Left renal pelvis (tissue), 4 donors: Measurements from ENCODE around the gene MACIR. TPM values are rescaled to one million over a fixed set of nuclear protein-coding genes. Genes with fewer than 3 reads are reported as not detected.
"Not testable (repeated sequence)": the region's sequence is repeated elsewhere in the genome, so short reads cannot be mapped to it uniquely, and the experiment has no call there.

Source experiments
- DNase-seq, 4 donors: peaks; one replicate each; pipeline ENCODE4 v3.0.0-alpha.2; 2013; ENCODE audit warnings: low read depth in 4 of 4, low spot score in 3 of 4
- polyA plus RNA-seq, 4 donors: library from polyadenylated mRNA; unstranded; fragments of 120-200 nt; gene quantifications; one replicate each; pipeline ENCODE4 v1.2.1, GENCODE V29; 2013; ENCODE audit not compliant: insufficient read length in 4 of 4

The MACIR gene
- 10 to 100 TPM in 3 of 4 donors, 1 to 10 TPM in 1; 8.6 to 26.7 (median 20.7) TPM for polyA plus RNA-seq

- peak; percentile 90 to 94 (median 91) for DNase-seq
Measured at GRCh38 chr5:103258368-103258956, at the start of gene MACIR. Gene MACIR (plus strand): TSS chr5:103258763. CDS start chr5:103275920, 17,157 bp downstream.

- DNase-seq: no peak
Measured at GRCh38 chr5:103209065-103209464, 49.5 kb upstream of the MACIR start.

GRCh38 chr5:103210952-103211351 is 47.6 kb upstream of the MACIR start:
- DNase-seq: no peak

- DNase-seq: no peak
Measured at GRCh38 chr5:103211576-103212561, 46.7 kb upstream of the MACIR start.

GRCh38 chr5:103216137-103216536 is 42.4 kb upstream of the MACIR start:
- DNase-seq: no peak

GRCh38 chr5:103216697-103217096 is 41.9 kb upstream of the MACIR start:
- DNase-seq: no peak

GRCh38 chr5:103217101-103217500 is 41.5 kb upstream of the MACIR start:
- no peak for DNase-seq

- no peak for DNase-seq
Measured at GRCh38 chr5:103218164-103218563, 40.4 kb upstream of the MACIR start.

GRCh38 chr5:103219074-103219473 is 39.5 kb upstream of the MACIR start:
- DNase-seq: not testable (repeated sequence)

GRCh38 chr5:103223031-103223955 is 35.3 kb upstream of the MACIR start:
- no peak for DNase-seq

GRCh38 chr5:103224118-103224893 is 34.3 kb upstream of the MACIR start:
- no peak for DNase-seq

- DNase-seq: no peak
Measured at GRCh38 chr5:103224894-103225246, 33.7 kb upstream of the MACIR start.

GRCh38 chr5:103228061-103228460 is 30.5 kb upstream of the MACIR start:
- DNase-seq: no peak

- no peak for DNase-seq
Measured at GRCh38 chr5:103228588-103228987, 30.0 kb upstream of the MACIR start.

- no peak for DNase-seq
Measured at GRCh38 chr5:103232393-103232999, 26.1 kb upstream of the MACIR start.

- DNase-seq: no peak
Measured at GRCh38 chr5:103234239-103234975, 24.2 kb upstream of the MACIR start.

GRCh38 chr5:103235891-103236290 is 22.7 kb upstream of the MACIR start:
- DNase-seq: no peak

GRCh38 chr5:103237778-103238177 is 20.8 kb upstream of the MACIR start:
- no peak for DNase-seq

- DNase-seq: no peak
Measured at GRCh38 chr5:103243665-103244064, 14.9 kb upstream of the MACIR start.
